ENCODE data around the gene IL1RL1. TPM values are rescaled to one million over a fixed set of nuclear protein-coding genes. Genes with fewer than 3 reads are reported as not detected.
A peak's percentile ranks its signal among the peaks of the same experiment; 100 is the strongest.

Gene IL1RL1
- total RNA-seq, 1 experiment from 2014 or later = 5.7 TPM

GRCh38 chr2:102391565-102391964 lies 80.2 kb downstream of the IL1RL1 start:
- Histone ChIP-seq H3F3A (ENCODE audit: low read length, unreplicated experiment) (no peaks in the 10 kb centered on the region), H2AFZ (ENCODE audit: low read length) (no peak overlapping the region), H3K36me3 (ENCODE audit: low read depth, low read length) (no peaks in the 10 kb centered on the region), H3K9ac (ENCODE audit: low read length) (no peak overlapping the region), H3K4me2 (ENCODE audit: low read length) (no peak overlapping the region), H3K27ac (ENCODE audit: low read length) (no peak overlapping the region), H3K79me2 (ENCODE audit: low read length) (no peaks in the 10 kb centered on the region), H3K27me3 (ENCODE audit: low read length) (no peaks in the 10 kb centered on the region), H3K9me3 (ENCODE audit: low read length) (no peaks in the 10 kb centered on the region), H3K9me2 (replicated peaks; ENCODE audit: low read length) (no peaks in the 10 kb centered on the region), H4K20me1 (ENCODE audit: low read length) (no peaks in the 10 kb centered on the region), H3K4me1 (ENCODE audit: insufficient read depth, low read length) (no peaks in the 10 kb centered on the region), H3K4me3 (ENCODE audit: low read length) (no peak overlapping the region)
- TF ChIP-seq CTCF (conservative IDR thresholded peaks at IDR 0.05; ENCODE audit: low read depth, low read length) (no peak), EZH2 (IDR thresholded peaks at IDR 0.05; ENCODE audit: low read length, unreplicated experiment) (no peak), EZH2phosphoT487 (IDR thresholded peaks at IDR 0.05; ENCODE audit: borderline replicate concordance, low read length) (no peak)
- no TSS peak for BruUV-seq (replicated peaks)
- intact Hi-C loops (cut with micrococcal nuclease) = no loop called here
- no peak for ATAC-seq
- DNase-seq = peak; percentile 13
- CTCF ChIA-PET = no interaction called here
- POLR2A ChIA-PET (ENCODE audit: unreplicated experiment) = no interaction called here

GRCh38 chr2:102392096-102392495 lies 80.7 kb downstream of the IL1RL1 start:
- H3K4me2 ChIP-seq (ENCODE audit: low read length) = no peak overlapping the region
- intact Hi-C loops (cut with micrococcal nuclease) = no loop called here
- H3K27me3 ChIP-seq (ENCODE audit: low read length) = no peaks in the 10 kb centered on the region
- H3K79me2 ChIP-seq (ENCODE audit: low read length) = no peaks in the 10 kb centered on the region
- DNase-seq (no peak), ATAC-seq (no peak)
- TF ChIP-seq EZH2 (IDR thresholded peaks at IDR 0.05; ENCODE audit: low read length, unreplicated experiment) = no peak
- TF ChIP-seq EZH2phosphoT487 (IDR thresholded peaks at IDR 0.05; ENCODE audit: borderline replicate concordance, low read length) = no peak
- TF ChIP-seq CTCF (conservative IDR thresholded peaks at IDR 0.05; ENCODE audit: low read depth, low read length) = no peak
- no peaks in the 10 kb centered on the region for H3F3A ChIP-seq (ENCODE audit: low read length, unreplicated experiment)
- ChIA-PET CTCF (no interaction called here), POLR2A (ENCODE audit: unreplicated experiment) (no interaction called here)
- H3K4me1 ChIP-seq (ENCODE audit: insufficient read depth, low read length) = no peaks in the 10 kb centered on the region
- H3K36me3 ChIP-seq (ENCODE audit: low read depth, low read length) = no peaks in the 10 kb centered on the region
- H3K9me3 ChIP-seq (ENCODE audit: low read length) = no peaks in the 10 kb centered on the region
- no peak overlapping the region for H3K9ac ChIP-seq (ENCODE audit: low read length)
- no peak overlapping the region for H3K4me3 ChIP-seq (ENCODE audit: low read length)
- H2AFZ ChIP-seq (ENCODE audit: low read length) = no peak overlapping the region
- no TSS peak for BruUV-seq (replicated peaks)
- H4K20me1 ChIP-seq (ENCODE audit: low read length) = no peaks in the 10 kb centered on the region
- no peaks in the 10 kb centered on the region for H3K9me2 ChIP-seq (replicated peaks; ENCODE audit: low read length)
- no peak overlapping the region for H3K27ac ChIP-seq (ENCODE audit: low read length)

- Histone ChIP-seq H3K79me2 (ENCODE audit: low read length) (no peaks in the 10 kb centered on the region), H3K36me3 (ENCODE audit: low read depth, low read length) (no peaks in the 10 kb centered on the region), H3K4me1 (ENCODE audit: insufficient read depth, low read length) (no peaks in the 10 kb centered on the region), H3F3A (ENCODE audit: low read length, unreplicated experiment) (no peaks in the 10 kb centered on the region), H3K27ac (ENCODE audit: low read length) (no peak overlapping the region), H4K20me1 (ENCODE audit: low read length) (no peaks in the 10 kb centered on the region), H3K4me2 (ENCODE audit: low read length) (no peak overlapping the region), H3K4me3 (ENCODE audit: low read length) (no peak overlapping the region), H3K9me2 (replicated peaks; ENCODE audit: low read length) (no peaks in the 10 kb centered on the region), H3K9ac (ENCODE audit: low read length) (no peak overlapping the region), H3K9me3 (ENCODE audit: low read length) (no peaks in the 10 kb centered on the region), H3K27me3 (ENCODE audit: low read length) (no peaks in the 10 kb centered on the region), H2AFZ (ENCODE audit: low read length) (no peak overlapping the region)
- DNase-seq (no peak), ATAC-seq (no peak)
- CTCF ChIA-PET = no interaction called here
- no TSS peak for BruUV-seq (replicated peaks)
- TF ChIP-seq EZH2phosphoT487 (IDR thresholded peaks at IDR 0.05; ENCODE audit: borderline replicate concordance, low read length) = no peak
- no peak for TF ChIP-seq EZH2 (IDR thresholded peaks at IDR 0.05; ENCODE audit: low read length, unreplicated experiment)
- no peak for TF ChIP-seq CTCF (conservative IDR thresholded peaks at IDR 0.05; ENCODE audit: low read depth, low read length)
- POLR2A ChIA-PET (ENCODE audit: unreplicated experiment) = interaction anchor here (0.5 kb wide), 1 partner anchor 322 kb away, joined by 3 read pairs; no protein-coding TSS in a partner anchor
- intact Hi-C loops (cut with micrococcal nuclease) = no loop called here
Observed at GRCh38 chr2:102392942-102393341, 81.6 kb downstream of the IL1RL1 start.
